Ureter (tissue), 1 donor: Measurements from ENCODE around the gene POU6F2. TPM values are rescaled to one million over a fixed set of nuclear protein-coding genes. Genes with fewer than 3 reads are reported as not detected.

ENCODE experiments used
- DNase-seq: peaks from one replicate; pipeline ENCODE4 v3.0.0-alpha.2; 2020; ENCODE audit warnings: low spot score
- total RNA-seq: library from RNA; stranded (reverse); gene quantifications from one replicate; pipeline ENCODE4 v1.2.4, GENCODE V29; 2023
- donor health status: DM: yes; HTN: yes; CAD: no.

Gene POU6F2
- total RNA-seq, 1 donor from 2014 or later = 0.39 TPM

DNA sequence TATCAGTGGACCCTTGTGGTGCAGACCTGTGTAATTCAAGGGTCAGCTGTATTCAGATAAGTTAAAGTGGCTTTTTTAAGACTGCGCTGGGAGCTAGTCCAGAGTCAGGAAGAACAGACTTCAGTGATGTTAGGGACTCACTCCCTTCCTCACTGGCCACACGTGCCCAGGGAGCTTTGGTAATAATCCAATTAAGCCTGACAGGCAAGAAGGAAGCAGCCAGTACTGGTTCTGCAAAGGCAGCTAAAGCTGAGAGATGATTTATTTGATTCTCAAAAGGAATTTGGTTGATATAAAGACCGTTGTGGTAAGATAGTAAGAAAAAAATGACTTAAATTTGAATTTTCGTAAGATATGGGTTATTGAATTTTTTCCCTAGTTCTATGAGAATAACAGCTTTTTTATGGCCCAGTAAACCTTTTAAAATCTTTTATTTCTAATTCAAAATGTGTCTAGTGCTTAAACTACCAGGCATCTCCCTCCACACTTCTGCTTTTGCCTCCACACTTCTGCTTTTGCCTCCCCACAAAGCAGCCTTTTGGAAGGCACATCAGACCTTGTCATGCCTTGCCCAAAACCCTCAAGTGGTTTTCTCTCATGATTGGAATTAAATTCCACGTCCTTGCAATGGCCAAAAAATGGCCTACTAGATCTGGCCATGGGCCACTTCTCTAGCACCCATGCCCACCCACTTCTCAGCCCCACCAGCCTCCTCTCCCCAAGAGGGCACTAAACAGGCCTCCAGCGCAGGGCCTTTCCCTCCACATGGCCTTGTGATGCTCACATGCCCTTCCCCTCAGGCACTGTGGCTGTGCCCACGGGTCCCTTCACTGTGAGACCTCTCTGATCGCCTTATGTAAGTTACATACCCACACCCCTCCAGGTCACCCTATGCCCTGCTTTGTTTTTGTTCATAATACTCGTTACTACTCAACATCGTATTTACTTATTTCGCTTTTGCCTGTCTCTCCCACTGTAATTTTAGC is 92.5 kb downstream of the POU6F2 start:
- no peak for DNase-seq

DNA sequence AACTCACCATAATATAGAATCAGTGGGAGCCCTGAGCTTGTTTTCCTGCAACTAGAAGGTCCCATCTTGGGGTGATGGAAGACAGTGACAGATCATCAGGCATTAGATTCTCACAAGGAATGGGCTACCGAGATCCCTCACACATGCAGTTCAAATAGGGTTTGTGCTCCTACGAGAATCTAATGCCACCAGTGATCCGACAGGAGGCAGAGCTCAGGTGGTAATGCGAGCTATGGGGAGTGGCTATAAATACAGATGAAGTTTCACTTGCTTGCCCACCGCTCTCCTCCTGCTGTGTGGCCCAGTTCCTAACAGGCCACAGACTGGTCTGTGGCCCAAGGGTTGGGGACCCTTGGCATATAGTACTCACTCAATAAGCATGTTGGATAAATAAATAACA is 93.4 kb downstream of the POU6F2 start:
- DNase-seq = no peak

DNA sequence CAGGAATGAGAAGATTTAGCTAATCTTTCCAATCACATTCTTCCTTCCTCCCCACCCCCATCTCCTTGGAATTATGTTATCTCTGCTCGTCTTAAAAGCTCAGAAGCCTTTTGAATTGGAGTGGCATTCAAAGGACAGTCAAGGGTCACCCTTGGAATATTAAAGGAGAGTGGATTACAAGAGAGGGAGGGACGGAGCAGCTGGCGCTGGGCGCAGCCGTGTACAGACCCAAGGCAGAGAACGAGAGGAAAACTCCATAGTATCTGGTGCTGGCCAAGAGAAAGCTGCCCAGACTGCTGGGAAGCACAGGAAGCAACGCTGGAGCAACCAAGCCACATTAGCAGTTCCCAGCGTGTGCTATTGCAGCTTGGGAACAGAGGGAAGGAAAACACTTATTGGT is 95.7 kb downstream of the POU6F2 start:
- no peak for DNase-seq

- DNase-seq = no peak
Observed at GRCh38 chr7:39075210-39075609, 97.5 kb downstream of the POU6F2 start.

DNA sequence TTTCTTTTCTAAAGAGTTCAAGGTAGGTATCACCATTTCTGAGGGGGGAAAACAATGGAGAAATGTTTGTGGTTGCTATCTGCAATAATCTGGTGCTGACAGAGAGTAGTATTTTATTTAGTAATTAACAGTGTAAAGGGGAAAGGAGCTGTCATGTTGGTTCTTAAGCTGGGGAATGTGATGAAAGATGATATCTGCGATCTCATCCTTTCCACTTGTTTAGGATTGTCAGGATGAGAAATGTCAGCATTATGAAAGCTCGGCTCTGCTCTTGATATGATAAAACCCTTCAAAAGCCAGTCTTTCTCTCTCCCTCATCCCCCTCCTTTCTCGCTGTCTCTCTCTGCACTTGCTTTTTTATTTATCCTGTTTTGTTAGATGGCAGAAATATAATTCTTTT is 106.1 kb downstream of the POU6F2 start:
- no peak for DNase-seq

- DNase-seq = no peak
Observed at GRCh38 chr7:39084349-39084748, 106.6 kb downstream of the POU6F2 start.

- DNase-seq = no peak
Observed at GRCh38 chr7:39085189-39085588, 107.5 kb downstream of the POU6F2 start.

- DNase-seq = no peak
Observed at GRCh38 chr7:39085590-39086049, 107.9 kb downstream of the POU6F2 start.

GRCh38 chr7:39086638-39087360 is 109.1 kb downstream of the POU6F2 start:
- DNase-seq = no peak

- DNase-seq = no peak
Observed at GRCh38 chr7:39088730-39089593, 111.3 kb downstream of the POU6F2 start.

DNA sequence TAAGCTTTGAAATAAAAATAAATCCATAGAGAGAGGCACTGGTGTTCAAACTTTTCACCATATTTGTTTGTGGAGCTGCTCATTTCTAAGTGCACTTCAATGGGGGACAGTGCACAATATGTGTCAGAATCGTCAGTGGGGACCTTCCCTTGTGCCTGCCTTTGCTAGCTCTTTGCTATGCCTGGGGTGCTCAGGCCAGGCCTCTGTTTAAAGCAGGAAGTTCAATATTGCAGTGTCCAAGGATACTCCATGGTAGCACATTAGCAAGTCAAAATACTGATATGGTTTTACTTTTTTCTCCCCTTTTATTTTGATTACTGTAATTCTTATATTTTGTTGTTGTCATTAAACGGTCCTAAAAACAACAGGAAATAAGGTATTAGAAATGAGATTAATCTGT is 113.4 kb downstream of the POU6F2 start:
- DNase-seq = no peak

DNA sequence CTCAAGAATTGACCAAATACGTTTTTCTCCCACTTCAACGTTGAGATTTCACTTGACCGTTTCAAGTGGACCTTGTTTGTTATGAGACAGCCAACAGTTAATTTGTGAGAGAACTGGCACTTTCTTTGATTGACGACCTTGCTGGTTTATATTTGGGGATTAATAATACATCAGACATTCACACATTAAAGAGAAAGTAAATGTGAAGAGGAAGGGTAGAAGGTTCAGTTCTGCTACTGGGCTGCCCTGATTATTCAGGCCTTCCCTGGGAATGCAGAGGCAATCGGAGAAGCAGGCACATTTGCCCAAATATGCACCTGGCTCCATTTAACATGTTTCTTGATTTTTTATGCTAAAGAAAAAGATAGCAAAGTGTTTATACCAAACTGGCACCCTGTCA is 114.1 kb downstream of the POU6F2 start:
- DNase-seq = no peak

DNA sequence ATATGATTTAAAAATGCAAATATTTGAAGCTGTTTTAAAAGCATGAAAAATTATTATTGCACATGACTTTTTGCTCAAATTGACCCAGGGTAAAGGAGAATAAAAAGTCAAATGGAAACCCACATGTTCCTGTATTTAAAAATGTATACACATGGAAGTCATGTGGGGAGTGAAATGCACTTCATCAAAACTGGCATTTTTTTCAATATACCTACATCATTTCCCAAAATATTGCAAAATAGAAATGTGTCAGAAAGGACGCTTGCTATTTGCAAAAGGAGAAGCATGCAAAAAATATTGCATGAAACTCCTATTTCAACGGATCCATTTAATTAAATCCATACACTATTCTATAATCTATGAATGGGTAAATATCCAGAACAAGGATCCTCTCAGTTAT is 117.0 kb downstream of the POU6F2 start:
- no peak for DNase-seq

- DNase-seq = no peak
Observed at GRCh38 chr7:39095875-39096619, 118.3 kb downstream of the POU6F2 start.

- DNase-seq = no peak
Observed at GRCh38 chr7:39098506-39098905, 120.8 kb downstream of the POU6F2 start.

- DNase-seq = no peak
Observed at GRCh38 chr7:39099146-39099545, 121.4 kb downstream of the POU6F2 start.

GRCh38 chr7:39100270-39100669 is 122.6 kb downstream of the POU6F2 start:
- no peak for DNase-seq

DNA sequence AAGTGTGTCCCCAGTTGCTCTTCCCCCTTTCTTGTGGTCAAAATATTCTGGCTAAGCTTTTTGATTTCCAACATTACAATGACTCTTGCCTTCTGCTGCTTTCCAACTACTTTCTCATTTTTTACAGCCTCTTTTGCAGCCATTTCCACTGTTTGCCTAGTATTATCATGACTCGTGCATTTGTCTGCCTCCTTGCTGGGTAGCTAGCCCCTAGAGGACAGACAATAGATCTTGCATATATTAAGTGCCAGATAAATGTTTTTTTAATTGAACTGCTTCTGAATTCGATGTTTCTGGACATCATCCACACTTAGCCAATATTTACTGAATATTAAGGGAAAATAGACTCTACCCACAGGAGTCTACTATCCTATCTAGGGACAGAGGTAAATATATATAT is 124.5 kb downstream of the POU6F2 start:
- no peak for DNase-seq

- no peak for DNase-seq
Observed at GRCh38 chr7:39105720-39106119, 128.0 kb downstream of the POU6F2 start.

DNA sequence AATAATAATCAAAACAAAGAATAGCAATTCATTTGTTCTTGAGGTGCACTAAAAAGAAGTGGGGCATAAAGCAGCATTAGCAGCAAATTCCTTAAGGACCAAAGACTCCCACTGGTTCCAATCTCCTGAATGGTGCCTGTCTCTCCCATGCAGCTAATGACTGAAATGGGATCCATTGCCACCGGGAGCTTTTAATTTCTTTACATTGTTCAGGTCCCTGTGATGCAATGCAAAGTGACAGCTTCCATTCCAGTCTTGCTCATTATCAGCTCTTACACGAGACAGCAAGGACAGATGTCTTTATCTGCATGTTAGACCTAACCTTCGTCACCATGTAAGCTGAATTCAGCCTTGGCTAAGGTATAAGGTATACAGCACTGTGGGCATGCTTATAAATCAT is 148.1 kb downstream of the POU6F2 start:
- DNase-seq = no peak

GRCh38 chr7:39127058-39127457 is 149.3 kb downstream of the POU6F2 start:
- DNase-seq = no peak
